CD4-positive, alpha-beta memory T cell (primary cell): ENCODE measurements around the gene TSHZ2. TPM values are rescaled to one million over a fixed set of nuclear protein-coding genes. Genes with fewer than 3 reads are reported as not detected.

Source experiments
- CTCF ChIA-PET: fragments of 350-600 bp; sonication (Branson Sonifier 250); formaldehyde crosslinking; loops from one replicate; lab custom pipeline; 2021; ENCODE audit warnings: inconsistent platforms; ENCODE audit not compliant: partially characterized antibody; lab: Charles Lee
- POLR2A ChIA-PET: fragments of 350-600 bp; sonication (Branson Sonifier 250); formaldehyde crosslinking; loops from one replicate; lab custom pipeline; 2021; ENCODE audit not compliant: partially characterized antibody; lab: Charles Lee
- DNase-seq, 5 donors: peaks; one replicate each; pipeline versions ENCODE4 v3.0.0 to v3.0.0-alpha.2; 2020 to 2022; ENCODE audit warnings: mixed read lengths in 1 of 5
- H3K27ac ChIP-seq: one replicate; pipeline ENCODE4 v1.7.0; 2013; ENCODE audit warnings: low read depth, low read length
- H3K27me3 ChIP-seq: 2 replicates; pipeline ENCODE4 v1.7.0; 2013; ENCODE audit warnings: mild to moderate bottlenecking, low read length, moderate library complexity; ENCODE audit not compliant: insufficient read depth
- H3K36me3 ChIP-seq: 2 replicates; pipeline ENCODE4 v1.7.0; 2013; ENCODE audit warnings: mild to moderate bottlenecking, low read length, moderate library complexity; ENCODE audit not compliant: insufficient read depth
- H3K4me1 ChIP-seq: 2 replicates; pipeline ENCODE4 v1.7.0; 2013; ENCODE audit warnings: mild to moderate bottlenecking, low read length, moderate library complexity; ENCODE audit not compliant: insufficient read depth
- H3K4me3 ChIP-seq, 2 donors: one replicate each; pipeline ENCODE4 v1.7.0; 2013; ENCODE audit warnings: low read length in 2 of 2, mild to moderate bottlenecking in 1 of 2
- H3K9me3 ChIP-seq, 2 donors: one replicate each; pipeline ENCODE4 v1.7.0; 2013; ENCODE audit warnings: low read length in 2 of 2, control low read depth in 1 of 2; ENCODE audit not compliant: control insufficient read depth in 1 of 2
- H3K27ac Mint-ChIP-seq, 7 donors: one replicate each; pipeline ENCODE4 v1.8.0; 2020 to 2021; ENCODE audit warnings: mixed read lengths in 7 of 7, mild to moderate bottlenecking in 6 of 7, inconsistent platforms in 3 of 7, moderate library complexity in 3 of 7
- H3K27me3 Mint-ChIP-seq, 2 donors: one replicate each; pipeline ENCODE4 v1.8.0; 2020 to 2021; ENCODE audit warnings: mixed read lengths in 2 of 2
- H3K36me3 Mint-ChIP-seq, 2 donors: one replicate each; pipeline ENCODE4 v1.8.0; 2020 to 2021; ENCODE audit warnings: mixed read lengths in 2 of 2, inconsistent platforms in 1 of 2, mild to moderate bottlenecking in 1 of 2
- H3K4me1 Mint-ChIP-seq, 4 donors: one replicate each; pipeline ENCODE4 v1.8.0; 2020 to 2021; ENCODE audit warnings: mixed read lengths in 4 of 4, mild to moderate bottlenecking in 1 of 4
- H3K4me3 Mint-ChIP-seq, 8 donors: one replicate each; pipeline ENCODE4 v1.8.0; 2020 to 2021; ENCODE audit warnings: mixed read lengths in 8 of 8, mild to moderate bottlenecking in 7 of 8, moderate library complexity in 6 of 8, inconsistent platforms in 3 of 8
- H3K9me3 Mint-ChIP-seq, 8 donors: one replicate each; pipeline ENCODE4 v1.8.0; 2020 to 2021; ENCODE audit warnings: mixed read lengths in 8 of 8, mild to moderate bottlenecking in 5 of 8, inconsistent platforms in 3 of 8, moderate library complexity in 1 of 8
- intact Hi-C: fragments of 100-400 bp; cut with micrococcal nuclease; formaldehyde crosslinking; loops from one replicate; pipeline ENCODE4 v1.15.1; 2023
- polyA plus RNA-seq, 2 donors: library from polyadenylated mRNA; unstranded; fragments of 300-500 nt; fragmentation: Illumina TruSeq; gene quantifications; one replicate each; pipeline ENCODE4 v1.2.3, GENCODE V29; 2021
- total RNA-seq, 2 experiments: library from RNA; stranded (reverse); gene quantifications; one replicate each; pipeline ENCODE4 v1.2.3, GENCODE V29; 2021

Gene TSHZ2
- total and polyA plus RNA-seq, 4 experiments from 2014 or later = 2.3 to 31.8 (median 17.1) TPM

- H3K36me3 ChIP-seq = no peaks in the 10 kb centered on the region
- POLR2A ChIA-PET = no interaction called here
- intact Hi-C loops = no loop called here
- H3K4me1 ChIP-seq = no peaks in the 10 kb centered on the region
- CTCF ChIA-PET = no interaction called here
- H3K27me3 Mint-ChIP-seq = peaks cover 5 to 11% of the 10 kb centered on the region in 2 donors
- no peak overlapping the region for H3K4me3 ChIP-seq
- H3K9me3 Mint-ChIP-seq = peaks cover 0 to 4% (median 0%) of the 10 kb centered on the region in 8 donors
- peaks cover 7 to 9% of the 10 kb centered on the region in 2 donors for H3K36me3 Mint-ChIP-seq
- H3K4me3 Mint-ChIP-seq = no peak overlapping the region
- no peak overlapping the region for H3K27ac Mint-ChIP-seq
- DNase-seq = no peak
- no peaks in the 10 kb centered on the region for H3K9me3 ChIP-seq
- H3K27me3 ChIP-seq = no peaks in the 10 kb centered on the region
- peaks cover 0 to 2% (median 0%) of the 10 kb centered on the region in 4 donors for H3K4me1 Mint-ChIP-seq
- H3K27ac ChIP-seq = no peak overlapping the region
These were observed 466.9 kb downstream of the TSHZ2 start for GRCh38 chr20:53439046-53439445.

DNA sequence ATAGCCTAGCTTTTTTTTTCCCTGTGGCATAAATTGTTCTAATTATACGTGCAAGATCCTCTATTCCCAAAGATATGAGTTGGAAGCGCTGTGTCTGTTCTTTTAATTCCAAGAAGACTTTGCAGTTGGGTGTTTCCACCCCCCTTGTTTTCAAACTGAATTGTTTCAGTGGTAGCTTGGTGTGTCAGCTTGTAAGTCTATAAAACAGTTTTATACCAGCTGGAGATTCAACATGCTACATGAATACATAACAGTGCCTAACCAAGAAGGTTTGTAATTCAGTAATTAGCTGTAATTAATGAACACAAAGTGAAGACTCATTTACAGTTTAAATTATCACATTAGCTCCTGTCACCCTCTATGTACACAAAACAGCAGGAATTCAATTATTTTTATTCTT lies 467.5 kb downstream of the TSHZ2 start:
- Mint-ChIP-seq H3K36me3 (peaks cover 7 to 11% of the 10 kb centered on the region in 2 donors), H3K4me1 (peaks cover 0 to 2% (median 0%) of the 10 kb centered on the region in 4 donors), H3K4me3 (no peak overlapping the region), H3K27ac (no peak overlapping the region), H3K27me3 (peaks cover 5 to 11% of the 10 kb centered on the region in 2 donors), H3K9me3 (peaks cover 0 to 5% (median 0%) of the 10 kb centered on the region in 8 donors)
- H3K36me3 ChIP-seq = no peaks in the 10 kb centered on the region
- ChIA-PET POLR2A (no interaction called here), CTCF (no interaction called here)
- no peak overlapping the region for H3K4me3 ChIP-seq
- DNase-seq = no peak
- intact Hi-C loops = no loop called here
- H3K4me1 ChIP-seq = no peaks in the 10 kb centered on the region
- no peaks in the 10 kb centered on the region for H3K9me3 ChIP-seq
- H3K27ac ChIP-seq = no peak overlapping the region
- H3K27me3 ChIP-seq = no peaks in the 10 kb centered on the region

- intact Hi-C loops = no loop called here
- H3K9me3 Mint-ChIP-seq = peaks cover 8 to 42% (median 35%) of the 10 kb centered on the region in 8 donors
- H3K27me3 Mint-ChIP-seq = peaks cover 1 to 5% of the 10 kb centered on the region in 2 donors
- ChIA-PET CTCF (no interaction called here), POLR2A (no interaction called here)
- DNase-seq = no peak
- Histone ChIP-seq H3K27me3 (no peaks in the 10 kb centered on the region), H3K27ac (no peak overlapping the region), H3K4me3 (no peak overlapping the region), H3K9me3 (peaks cover 0 to 11% of the 10 kb centered on the region in 2 donors), H3K36me3 (no peaks in the 10 kb centered on the region), H3K4me1 (no peaks in the 10 kb centered on the region)
- H3K4me1 Mint-ChIP-seq = peaks cover 0 to 2% (median 0%) of the 10 kb centered on the region in 4 donors
- no peak overlapping the region for H3K4me3 Mint-ChIP-seq
- no peak overlapping the region for H3K27ac Mint-ChIP-seq
- peaks cover 13 to 35% of the 10 kb centered on the region in 2 donors for H3K36me3 Mint-ChIP-seq
These were observed 472.4 kb downstream of the TSHZ2 start for GRCh38 chr20:53444401-53445149.

GRCh38 chr20:53445321-53445731 lies 473.2 kb downstream of the TSHZ2 start:
- Mint-ChIP-seq H3K4me1 (peaks cover 0 to 2% (median 0%) of the 10 kb centered on the region in 4 donors), H3K4me3 (no peak overlapping the region), H3K36me3 (peaks cover 19 to 39% of the 10 kb centered on the region in 2 donors), H3K27me3 (peaks cover 0 to 5% of the 10 kb centered on the region in 2 donors), H3K27ac (no peak overlapping the region), H3K9me3 (peaks cover 8 to 50% (median 42%) of the 10 kb centered on the region in 8 donors)
- Histone ChIP-seq H3K27ac (no peak overlapping the region), H3K4me3 (no peak overlapping the region), H3K4me1 (no peaks in the 10 kb centered on the region), H3K9me3 (peaks cover 0 to 11% of the 10 kb centered on the region in 2 donors), H3K36me3 (no peaks in the 10 kb centered on the region), H3K27me3 (no peaks in the 10 kb centered on the region)
- ChIA-PET CTCF (no interaction called here), POLR2A (no interaction called here)
- intact Hi-C loops = no loop called here
- DNase-seq = no peak

- Histone ChIP-seq H3K27me3 (no peaks in the 10 kb centered on the region), H3K4me3 (no peak overlapping the region), H3K36me3 (no peaks in the 10 kb centered on the region), H3K27ac (no peak overlapping the region), H3K9me3 (peaks cover 0 to 11% of the 10 kb centered on the region in 2 donors), H3K4me1 (no peaks in the 10 kb centered on the region)
- H3K27me3 Mint-ChIP-seq = peaks cover 0 to 5% of the 10 kb centered on the region in 2 donors
- H3K9me3 Mint-ChIP-seq = peaks cover 8 to 55% (median 45%) of the 10 kb centered on the region in 8 donors
- intact Hi-C loops = no loop called here
- POLR2A ChIA-PET = interaction anchor here (0.6 kb wide), 1 partner anchor 557 kb away, joined by 3 read pairs; no protein-coding TSS in a partner anchor
- no peak overlapping the region for H3K4me3 Mint-ChIP-seq
- peaks cover 0 to 2% (median 0%) of the 10 kb centered on the region in 4 donors for H3K4me1 Mint-ChIP-seq
- H3K36me3 Mint-ChIP-seq = peaks cover 19 to 42% of the 10 kb centered on the region in 2 donors
- DNase-seq = no peak
- CTCF ChIA-PET = no interaction called here
- no peak overlapping the region for H3K27ac Mint-ChIP-seq
These were observed 473.8 kb downstream of the TSHZ2 start for GRCh38 chr20:53445932-53446331.

DNA sequence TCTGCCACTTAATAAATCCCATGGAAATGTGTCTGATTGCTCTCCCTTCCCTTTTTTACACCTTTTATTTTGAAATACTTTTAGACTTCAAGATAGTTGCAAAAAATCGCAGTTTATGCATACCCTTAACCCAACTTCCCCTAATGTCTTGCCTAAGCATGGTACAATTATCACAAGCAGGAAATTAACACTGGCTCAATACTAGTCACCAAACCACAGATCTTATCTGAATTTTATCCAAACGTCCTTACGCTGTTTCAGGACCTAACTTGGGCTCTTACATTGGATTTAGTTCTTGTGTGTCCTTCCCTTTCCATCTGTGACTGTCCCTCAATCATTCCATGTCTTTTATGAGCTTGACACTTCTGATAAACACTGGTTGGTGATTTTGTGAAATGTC lies 475.2 kb downstream of the TSHZ2 start:
- H3K9me3 Mint-ChIP-seq = peaks cover 8 to 63% (median 52%) of the 10 kb centered on the region in 8 donors
- H3K27ac ChIP-seq = no peak overlapping the region
- H3K36me3 Mint-ChIP-seq = peaks cover 19 to 50% of the 10 kb centered on the region in 2 donors
- no peak overlapping the region for H3K4me3 ChIP-seq
- no peak overlapping the region for H3K4me3 Mint-ChIP-seq
- CTCF ChIA-PET = no interaction called here
- intact Hi-C loops = no loop called here
- H3K9me3 ChIP-seq = peaks cover 0 to 11% of the 10 kb centered on the region in 2 donors
- DNase-seq = no peak
- peaks cover 0 to 2% (median 0%) of the 10 kb centered on the region in 4 donors for H3K4me1 Mint-ChIP-seq
- POLR2A ChIA-PET = no interaction called here
- no peaks in the 10 kb centered on the region for H3K4me1 ChIP-seq
- H3K27me3 Mint-ChIP-seq = peaks cover 0 to 3% of the 10 kb centered on the region in 2 donors
- H3K36me3 ChIP-seq = no peaks in the 10 kb centered on the region
- no peaks in the 10 kb centered on the region for H3K27me3 ChIP-seq
- no peak overlapping the region for H3K27ac Mint-ChIP-seq

GRCh38 chr20:53448426-53448825 lies 476.3 kb downstream of the TSHZ2 start:
- Mint-ChIP-seq H3K9me3 (peaks cover 8 to 71% (median 52%) of the 10 kb centered on the region in 8 donors), H3K36me3 (peaks cover 22 to 53% of the 10 kb centered on the region in 2 donors)
- POLR2A ChIA-PET = no interaction called here

More at GRCh38 chr20:53448426-53448825, 476.3 kb downstream of the TSHZ2 start:
- no peaks in the 10 kb centered on the region for H3K36me3 ChIP-seq
- intact Hi-C loops = no loop called here
- no peaks in the 10 kb centered on the region for H3K4me1 ChIP-seq
- Mint-ChIP-seq H3K4me3 (no peak overlapping the region), H3K4me1 (no peaks in the 10 kb centered on the region), H3K27me3 (peaks cover 0 to 2% of the 10 kb centered on the region in 2 donors), H3K27ac (no peak overlapping the region)
- CTCF ChIA-PET = no interaction called here
- no peaks in the 10 kb centered on the region for H3K27me3 ChIP-seq
- peaks cover 0 to 11% of the 10 kb centered on the region in 2 donors for H3K9me3 ChIP-seq
- no peak overlapping the region for H3K27ac ChIP-seq
- H3K4me3 ChIP-seq = no peak overlapping the region
- no peak for DNase-seq
